ENCODE measurements around the gene ZNF606. TPM values are rescaled to one million over a fixed set of nuclear protein-coding genes. Genes with fewer than 3 reads are reported as not detected.
A peak's percentile ranks its signal among the peaks of the same experiment; 100 is the strongest.

ZNF606 gene
- polyA plus RNA-seq, 3 donors: 27.8 to 31.2 (median 30.9) TPM

DNA sequence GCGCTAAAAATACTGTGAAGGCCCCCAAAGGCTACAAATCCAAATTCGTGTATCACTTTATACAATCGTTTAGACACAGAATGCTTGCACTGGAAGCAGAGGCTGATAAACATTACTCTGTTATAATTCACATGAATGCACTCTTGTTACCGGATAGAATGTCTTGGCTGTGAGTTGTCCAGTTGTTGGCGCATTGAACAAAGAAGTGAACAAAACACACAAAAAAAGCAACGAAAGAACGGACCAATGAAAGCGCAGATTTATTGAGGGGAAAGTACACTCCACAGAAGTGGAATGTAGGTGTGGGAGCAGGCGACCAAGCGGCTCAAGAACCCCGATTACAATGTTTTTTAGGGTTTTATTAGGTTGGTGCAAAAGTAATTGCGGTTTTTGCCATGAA is 66.9 kb downstream of the ZNF606 start:
- no peak for DNase-seq (ENCODE audit: low read depth in 3 of 3, low spot score in 2 of 3)

DNA sequence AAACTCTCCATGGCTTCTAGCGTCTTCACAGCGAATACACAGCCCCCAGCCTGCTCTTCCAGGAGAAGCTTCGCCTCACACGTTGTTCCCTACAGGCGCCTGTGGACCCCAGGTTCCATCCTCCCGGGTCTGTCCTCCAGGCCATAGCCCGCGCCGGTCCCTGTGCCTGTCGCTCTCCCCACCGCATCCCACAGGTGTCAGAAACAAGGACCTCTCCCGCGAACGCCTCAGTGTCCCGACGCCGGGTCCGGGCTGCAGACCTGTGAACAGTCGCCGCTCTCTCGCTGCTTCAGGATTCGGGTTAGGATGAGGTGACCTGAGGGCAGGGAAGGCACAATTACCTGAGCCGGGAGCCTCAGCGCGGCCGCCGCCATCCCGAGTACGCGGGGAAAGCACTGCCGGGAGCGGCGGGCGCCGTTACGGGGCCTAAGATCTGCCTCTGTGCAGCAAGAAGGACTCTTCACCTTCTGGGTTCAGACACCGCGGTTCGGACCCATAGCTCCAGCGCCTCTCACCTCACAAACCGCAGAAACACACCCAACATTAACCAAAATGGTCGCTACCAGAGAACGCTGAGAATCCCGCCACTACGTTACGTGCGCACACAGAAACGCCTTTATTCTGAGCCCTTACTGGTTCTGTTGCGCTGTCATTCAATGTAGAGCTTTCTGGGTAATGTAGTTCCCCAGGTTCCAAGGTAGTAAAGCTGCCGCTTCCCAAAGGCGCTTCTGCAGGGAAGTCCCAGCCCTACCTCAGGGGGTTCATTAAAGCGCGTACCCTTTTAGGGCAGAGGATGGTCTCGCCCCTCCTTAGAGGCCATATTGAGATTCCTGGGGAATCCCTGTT is 67.6 kb downstream of the ZNF606 start, which contains the start of gene ZNF418:
TSS of gene ZNF418 (minus strand) at position 583 of the 846 bp plus-strand sequence. CDS start 1,580 bp downstream, outside the sequence.
- DNase-seq (ENCODE audit: low read depth in 3 of 3, low spot score in 2 of 3): peak; percentile 62 to 80 (median 65)

DNA sequence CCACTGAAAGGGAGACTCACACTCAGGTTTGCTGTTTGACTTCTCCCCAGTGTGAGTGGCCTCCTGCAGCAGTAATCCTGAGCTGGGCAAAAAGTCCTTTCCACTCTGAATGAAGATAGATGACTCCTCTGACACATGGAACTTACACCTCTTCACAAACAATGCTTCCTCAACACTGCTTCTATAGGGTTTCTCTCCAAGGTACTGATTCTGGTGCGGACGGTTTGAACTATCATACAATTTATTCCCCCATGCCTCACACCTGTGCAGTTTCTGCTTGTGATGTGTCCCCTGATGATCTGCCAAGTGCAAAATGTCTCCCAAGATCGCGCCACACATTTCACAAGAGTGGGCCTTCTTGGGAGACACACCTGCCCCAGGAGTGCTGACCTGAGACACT is 75.0 kb downstream of the ZNF606 start:
- DNase-seq (ENCODE audit: low read depth in 3 of 3, low spot score in 2 of 3): no peak

Other genes with a start within 250 kb of the ZNF606 start
- 10 to 100 TPM; 20.8 to 22.3 (median 20.9) TPM for gene ZNF586, start 233.1 kb downstream of the ZNF606 start, polyA plus RNA-seq (ENCODE audit: insufficient read length in 3 of 3)
- gene ZNF552, start 187.9 kb downstream of the ZNF606 start, polyA plus RNA-seq (ENCODE audit: insufficient read length in 3 of 3): 10 to 100 TPM; 16.1 to 18.2 (median 17.3) TPM
- 10 to 100 TPM; 14.0 to 15.1 (median 14.0) TPM for gene ZNF587B, start 172.5 kb downstream of the ZNF606 start, polyA plus RNA-seq (ENCODE audit: insufficient read length in 3 of 3)
- gene ZNF587, start 153.0 kb downstream of the ZNF606 start, polyA plus RNA-seq (ENCODE audit: insufficient read length in 3 of 3): 10 to 100 TPM; 18.4 to 24.2 (median 22.7) TPM
- gene ZNF814, start 113.8 kb downstream of the ZNF606 start, polyA plus RNA-seq (ENCODE audit: insufficient read length in 3 of 3): 10 to 100 TPM; 52.9 to 54.8 (median 53.1) TPM
- gene ZNF417, start 86.2 kb downstream of the ZNF606 start, polyA plus RNA-seq (ENCODE audit: insufficient read length in 3 of 3): 10 to 100 TPM; 20.3 to 29.4 (median 23.3) TPM
- 10 to 100 TPM; 18.7 to 24.2 (median 22.6) TPM for gene ZNF418, start 67.4 kb downstream of the ZNF606 start, polyA plus RNA-seq (ENCODE audit: insufficient read length in 3 of 3)
- gene ZNF256, start 55.1 kb downstream of the ZNF606 start, polyA plus RNA-seq (ENCODE audit: insufficient read length in 3 of 3): 10 to 100 TPM in 1 of 3 donors, 1 to 10 TPM in 2; 8.7 to 10.8 (median 9.7) TPM
- 1 to 10 TPM; 1.5 to 2.1 (median 1.6) TPM for gene C19orf18, start 28.3 kb downstream of the ZNF606 start, polyA plus RNA-seq (ENCODE audit: insufficient read length in 3 of 3)
- 1 to 10 TPM; 2.0 to 2.9 (median 2.5) TPM for gene ZSCAN1, start 31.2 kb upstream of the ZNF606 start, polyA plus RNA-seq (ENCODE audit: insufficient read length in 3 of 3)
- 10 to 100 TPM; 20.0 to 24.0 (median 23.8) TPM for gene ZNF135, start 56.5 kb upstream of the ZNF606 start, polyA plus RNA-seq (ENCODE audit: insufficient read length in 3 of 3)
- 10 to 100 TPM; 73.4 to 79.4 (median 78.2) TPM for gene ZSCAN18, start 95.4 kb upstream of the ZNF606 start, polyA plus RNA-seq (ENCODE audit: insufficient read length in 3 of 3)
- gene ZNF329, start 148.0 kb upstream of the ZNF606 start, polyA plus RNA-seq (ENCODE audit: insufficient read length in 3 of 3): 10 to 100 TPM; 25.6 to 26.3 (median 25.8) TPM
- 10 to 100 TPM; 17.6 to 19.5 (median 18.4) TPM for gene ZNF274, start 180.2 kb upstream of the ZNF606 start, polyA plus RNA-seq (ENCODE audit: insufficient read length in 3 of 3)
- gene ZNF544, start 226.1 kb upstream of the ZNF606 start, polyA plus RNA-seq (ENCODE audit: insufficient read length in 3 of 3): 10 to 100 TPM; 28.3 to 37.8 (median 33.8) TPM

Data from right renal cortex interstitium (tissue), 3 donors.